K562 (cell line): Measurements from ENCODE around the gene SCN4A. TPM values are rescaled to one million over a fixed set of nuclear protein-coding genes. Genes with fewer than 3 reads are reported as not detected.

Experiments used
- CSDE1 ChIP-seq, 2 experiments: fragments of 450-650 bp; IDR thresholded peaks; 2 replicates each; pipeline ENCODE4 v1.6.1; 2016; ENCODE audit warnings: mild to moderate bottlenecking in 1 of 2
- ELF1 ChIP-seq: fragments of 200-800 bp; sonication (Bioruptor generic); IDR thresholded peaks from 2 replicates; pipeline ENCODE4 v1.6.1; 2016; ENCODE audit warnings: missing genetic modification characterization, missing compliant biosample characterization
- GABPA ChIP-seq: fragments of 200-800 bp; sonication (Bioruptor generic); conservative IDR thresholded peaks from 2 replicates; pipeline ENCODE4 v1.6.1; 2016; ENCODE audit warnings: low read depth, missing genetic modification characterization, missing compliant biosample characterization
- HCFC1 ChIP-seq: IDR thresholded peaks from 2 replicates; pipeline ENCODE4 v1.6.1; 2012; ENCODE audit warnings: low read depth, low read length, improper control_type of control experiment
- HDAC2 ChIP-seq: fragments of 450-650 bp; IDR thresholded peaks from 2 replicates; pipeline ENCODE4 v1.6.1; 2016; ENCODE audit warnings: mild to moderate bottlenecking
- MAZ ChIP-seq, 2 experiments: fragments of 450-650 bp in 1 of 2; sonication (generic) in 1 of 2; formaldehyde crosslinking; IDR thresholded peaks in 1 of 2; conservative IDR thresholded peaks in 1 of 2; 2 replicates each; pipeline versions ENCODE4 v1.4.0 to v1.5.0; 2020; ENCODE audit warnings: mild to moderate bottlenecking in 1 of 2, missing genetic modification reagents in 1 of 2
- MITF ChIP-seq: IDR thresholded peaks from 2 replicates; pipeline ENCODE4 v1.6.1; 2014; ENCODE audit warnings: antibody characterized with exemption
- NKRF ChIP-seq: fragments of 450-650 bp; IDR thresholded peaks from 2 replicates; pipeline ENCODE4 v1.6.1; 2016; ENCODE audit warnings: borderline replicate concordance
- NR3C1 ChIP-seq: sonication (generic); formaldehyde crosslinking; IDR thresholded peaks from 2 replicates; pipeline ENCODE4 v1.8.1; 2022; ENCODE audit warnings: missing genetic modification reagents
- NRF1 ChIP-seq, 2 experiments: fragments of 450-650 bp; IDR thresholded peaks in 1 of 2; conservative IDR thresholded peaks in 1 of 2; 2 replicates each; pipeline ENCODE4 v1.6.1; 2014; ENCODE audit warnings: mild to moderate bottlenecking in 2 of 2
- RFX1 ChIP-seq: fragments of 450-650 bp; IDR thresholded peaks from 2 replicates; pipeline ENCODE4 v1.6.1; 2016; ENCODE audit warnings: mild to moderate bottlenecking, moderate library complexity
- SIN3A ChIP-seq, 2 experiments: fragments of 150-350 bp in 1 of 2; IDR thresholded peaks; 2 replicates each; pipeline ENCODE4 v1.6.1; 2011 to 2016; ENCODE audit warnings: borderline replicate concordance in 2 of 2, low read depth in 2 of 2, low read length in 2 of 2, mild to moderate bottlenecking in 2 of 2, moderate library complexity in 2 of 2; ENCODE audit not compliant: control insufficient read depth in 1 of 2
- TAF7 ChIP-seq: fragments of 450-650 bp; IDR thresholded peaks from 2 replicates; pipeline ENCODE4 v1.6.1; 2016; ENCODE audit warnings: missing genetic modification characterization, missing compliant biosample characterization
- YY1 ChIP-seq, 3 experiments: IDR thresholded peaks; 2 replicates each; pipeline ENCODE4 v1.6.1; 2011; ENCODE audit warnings: low read length in 2 of 3, mild to moderate bottlenecking in 2 of 3, moderate library complexity in 2 of 3, borderline replicate concordance in 1 of 3, control low read depth in 1 of 3, low read depth in 1 of 3; ENCODE audit not compliant: insufficient read depth in 3 of 3, insufficient replicate concordance in 2 of 3, control insufficient read depth in 1 of 3, insufficient read length in 1 of 3; ENCODE audit errors: extremely low read depth in 1 of 3
- ZNF3 ChIP-seq: fragments of 250-450 bp; sonication (Bioruptor Pico); IDR thresholded peaks from 2 replicates; pipeline ENCODE4 v1.5.0; 2021; ENCODE audit warnings: mild to moderate bottlenecking, moderate library complexity
- polyA plus RNA-seq, 8 experiments: library from polyadenylated mRNA; depleted of rRNA in 4 of 8; stranded (reverse) in 5 of 8; unstranded in 3 of 8; fragments of >200 nt; fragmentation: Nextera tagmentation in 2 of 8; fragmentation: Illumina TruSeq in 1 of 8; extraction: Ambion mirVana in 2 of 8; extraction: Trizol in 1 of 8; gene quantifications; 2 replicates each; pipeline versions ENCODE4 v1.2.1 to v1.2.3, GENCODE V29; 2011 to 2014; ENCODE audit warnings: inconsistent platforms in 1 of 8, missing spikeins in 1 of 8
- total RNA-seq, 7 experiments: library from RNA; depleted of rRNA in 6 of 7; stranded (reverse); fragments of >200 nt in 6 of 7; fragmentation: Illumina TruSeq in 2 of 7; extraction: Trizol in 2 of 7; gene quantifications; 2 replicates each; pipeline versions ENCODE4 v1.2.1 to v1.2.3, GENCODE V29; 2011 to 2021; ENCODE audit warnings: low replicate concordance in 1 of 7
- TF ChIP-seq, protein P1 (sequence below): fragments of 250-450 bp; sonication (Bioruptor Pico); IDR thresholded peaks from 2 replicates; pipeline ENCODE4 v1.5.0; 2021; ENCODE audit warnings: mild to moderate bottlenecking, moderate library complexity
- TF ChIP-seq, protein P2 (sequence below): fragments of 450-650 bp; IDR thresholded peaks from 2 replicates; pipeline ENCODE4 v1.6.1; 2017; ENCODE audit warnings: antibody characterized with exemption

The SCN4A gene
- total and polyA plus RNA-seq, 9 of the 15 experiments (the other 6 are each of a cell fraction or from before 2014, with no cell fraction given): 0.29 to 2.6 (median 1.4) TPM

- TF ChIP-seq NR3C1 (CRISPR knock-in tag): no peak
- TF ChIP-seq MITF: no peak
- peak; percentile 97 for TF ChIP-seq RFX1
- TF ChIP-seq, protein P1, sequence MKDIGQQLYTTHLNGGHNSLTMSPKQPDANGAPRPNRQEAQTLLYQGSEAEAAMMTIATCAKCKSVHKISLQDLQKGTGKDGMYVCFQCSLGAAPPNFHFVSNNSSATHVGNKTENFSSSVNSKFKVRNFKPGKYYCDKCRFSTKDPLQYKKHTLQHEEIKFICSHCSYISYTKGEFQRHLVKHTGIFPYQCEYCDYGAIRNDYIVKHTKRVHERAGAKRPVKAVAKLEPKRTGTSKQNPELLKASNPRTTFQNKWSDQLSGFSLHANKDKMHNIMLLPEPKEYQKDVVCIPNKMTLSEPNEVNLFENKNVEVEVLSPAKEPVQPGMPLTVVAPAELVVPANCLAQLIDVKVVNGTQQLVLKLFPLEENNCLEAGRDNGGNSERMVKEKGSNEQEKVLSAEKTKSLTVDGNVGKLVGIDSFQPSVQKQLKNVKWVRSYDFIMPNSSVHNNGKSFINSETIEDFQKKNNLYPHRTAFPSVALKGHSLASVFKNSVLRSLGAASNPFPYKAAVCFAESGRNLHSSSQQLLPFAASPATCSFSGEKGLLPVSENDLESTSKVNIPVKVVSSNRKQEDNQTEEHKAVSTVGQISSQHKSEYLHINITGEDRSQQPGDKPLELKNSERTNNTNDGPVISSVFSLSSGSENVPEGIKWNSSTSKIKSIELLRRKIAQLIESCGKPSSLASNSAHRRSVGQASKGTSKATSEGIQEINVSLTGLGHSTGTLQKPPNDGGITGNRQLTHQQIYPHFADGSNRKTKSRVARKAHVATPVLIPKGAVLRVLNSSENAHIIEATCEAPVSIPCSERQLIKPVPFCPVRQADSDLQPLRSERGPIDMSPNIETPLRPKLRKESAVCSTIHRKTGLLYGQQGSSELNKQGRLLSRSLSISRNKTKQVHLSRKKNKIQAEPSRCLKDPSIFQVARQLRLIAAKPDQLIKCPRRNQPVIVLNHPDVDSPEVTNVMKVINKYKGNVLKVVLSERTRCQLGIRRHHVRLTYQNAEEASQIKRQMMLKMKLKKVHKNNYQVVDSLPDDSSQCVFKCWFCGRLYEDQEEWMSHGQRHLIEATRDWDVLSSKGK: no peak
- peak; percentile 14; the same call in 1 of the 2 replicates for TF ChIP-seq HCFC1
- TF ChIP-seq MAZ (CRISPR knock-in tag; conservative IDR thresholded peaks at IDR 0.05 in 1 of 2, IDR thresholded peaks at IDR 0.05 in 1 of 2): peak; percentile 62 to 63; a peak in 3 of 4 replicates
- TF ChIP-seq NRF1 (conservative IDR thresholded peaks at IDR 0.05 in 1 of 2, IDR thresholded peaks at IDR 0.05 in 1 of 2): peak; percentile 95 to 96
- TF ChIP-seq CSDE1 (IDR thresholded peaks at IDR 0.05): peak in 1 of 2 experiments; percentile 92; a peak in 2 of 4 replicates
- TF ChIP-seq ZNF3 (CRISPR knock-in tag): peak; percentile 95
- peak; percentile 67 to 83; a peak in 2 of 4 replicates for TF ChIP-seq SIN3A (IDR thresholded peaks at IDR 0.05; ENCODE audit: borderline replicate concordance in 2 of 2, control insufficient read depth in 1 of 2, low read depth in 2 of 2, low read length in 2 of 2)
- TF ChIP-seq NKRF: peak; percentile 95
- peak; percentile 47; the same call in 1 of the 2 replicates for TF ChIP-seq GABPA (tag)
- TF ChIP-seq, protein P2, sequence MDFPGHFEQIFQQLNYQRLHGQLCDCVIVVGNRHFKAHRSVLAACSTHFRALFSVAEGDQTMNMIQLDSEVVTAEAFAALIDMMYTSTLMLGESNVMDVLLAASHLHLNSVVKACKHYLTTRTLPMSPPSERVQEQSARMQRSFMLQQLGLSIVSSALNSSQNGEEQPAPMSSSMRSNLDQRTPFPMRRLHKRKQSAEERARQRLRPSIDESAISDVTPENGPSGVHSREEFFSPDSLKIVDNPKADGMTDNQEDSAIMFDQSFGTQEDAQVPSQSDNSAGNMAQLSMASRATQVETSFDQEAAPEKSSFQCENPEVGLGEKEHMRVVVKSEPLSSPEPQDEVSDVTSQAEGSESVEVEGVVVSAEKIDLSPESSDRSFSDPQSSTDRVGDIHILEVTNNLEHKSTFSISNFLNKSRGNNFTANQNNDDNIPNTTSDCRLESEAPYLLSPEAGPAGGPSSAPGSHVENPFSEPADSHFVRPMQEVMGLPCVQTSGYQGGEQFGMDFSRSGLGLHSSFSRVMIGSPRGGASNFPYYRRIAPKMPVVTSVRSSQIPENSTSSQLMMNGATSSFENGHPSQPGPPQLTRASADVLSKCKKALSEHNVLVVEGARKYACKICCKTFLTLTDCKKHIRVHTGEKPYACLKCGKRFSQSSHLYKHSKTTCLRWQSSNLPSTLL: no peak
- peak; percentile 70 for TF ChIP-seq HDAC2
- TF ChIP-seq TAF7: no peak
- TF ChIP-seq YY1 (IDR thresholded peaks at IDR 0.05; ENCODE audit: borderline replicate concordance in 1 of 3, control insufficient read depth in 1 of 3, extremely low read depth in 1 of 3, insufficient read depth in 3 of 3, insufficient read length in 1 of 3, insufficient replicate concordance in 2 of 3, low read depth in 1 of 3, low read length in 2 of 3): peak in 2 of 3 experiments; percentile 67 to 77
- TF ChIP-seq ELF1 (tag): no peak
Observed at GRCh38 chr17:63998050-63998720, 25.5 kb upstream of the SCN4A start, which contains the start of gene PRR29 (continued).
